GM18873 (cell line): ENCODE results near the gene ARID5A.

Experiments
- ATAC-seq: cut with Tn5 transposase; IDR thresholded peaks from one replicate; pipeline ENCODE4 v1.9.1; 2021; ENCODE audit warnings: mild to moderate bottlenecking, moderate library complexity, moderate number of reproducible peaks; ENCODE audit not compliant: unreplicated experiment, low FRiP score

Gene ARID5A

DNA sequence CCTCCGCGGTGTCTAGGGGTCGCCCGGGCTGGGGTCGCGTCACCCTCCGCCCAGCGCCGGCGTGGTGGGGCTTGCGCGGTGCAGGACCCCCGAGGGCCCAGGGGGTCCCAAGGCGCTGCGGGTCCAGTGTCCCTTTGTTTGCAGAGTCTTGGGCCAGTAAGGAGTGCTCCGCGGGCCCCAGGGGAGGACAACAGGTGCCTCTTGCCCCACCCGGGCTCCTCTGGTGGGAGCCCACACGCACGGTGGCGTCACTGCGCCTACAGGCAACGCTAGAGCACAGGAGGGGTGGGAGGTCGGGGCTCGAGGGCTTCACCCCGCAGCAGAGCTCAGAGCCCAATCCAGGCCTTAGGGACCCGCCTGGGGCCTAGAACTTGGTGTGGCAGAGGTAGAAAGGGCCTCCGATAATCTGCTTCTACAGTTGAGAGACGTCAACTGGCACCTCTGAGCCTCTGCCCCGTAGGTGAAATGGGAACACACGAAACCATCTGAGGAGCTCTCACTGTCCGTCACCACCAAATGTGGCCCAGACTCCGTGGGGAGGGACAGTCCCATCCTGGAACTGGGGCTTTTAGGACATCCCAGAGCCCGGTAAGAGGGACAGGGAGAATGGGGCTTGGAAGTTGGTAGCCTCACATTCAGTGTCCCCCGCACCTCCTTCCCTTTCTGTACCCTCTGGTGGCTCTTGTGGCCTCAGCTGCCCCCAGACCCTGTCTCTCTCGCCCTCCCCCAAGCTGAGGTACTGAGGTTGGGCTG, 1.4 kb downstream of the ARID5A start:
- no peak for ATAC-seq

DNA sequence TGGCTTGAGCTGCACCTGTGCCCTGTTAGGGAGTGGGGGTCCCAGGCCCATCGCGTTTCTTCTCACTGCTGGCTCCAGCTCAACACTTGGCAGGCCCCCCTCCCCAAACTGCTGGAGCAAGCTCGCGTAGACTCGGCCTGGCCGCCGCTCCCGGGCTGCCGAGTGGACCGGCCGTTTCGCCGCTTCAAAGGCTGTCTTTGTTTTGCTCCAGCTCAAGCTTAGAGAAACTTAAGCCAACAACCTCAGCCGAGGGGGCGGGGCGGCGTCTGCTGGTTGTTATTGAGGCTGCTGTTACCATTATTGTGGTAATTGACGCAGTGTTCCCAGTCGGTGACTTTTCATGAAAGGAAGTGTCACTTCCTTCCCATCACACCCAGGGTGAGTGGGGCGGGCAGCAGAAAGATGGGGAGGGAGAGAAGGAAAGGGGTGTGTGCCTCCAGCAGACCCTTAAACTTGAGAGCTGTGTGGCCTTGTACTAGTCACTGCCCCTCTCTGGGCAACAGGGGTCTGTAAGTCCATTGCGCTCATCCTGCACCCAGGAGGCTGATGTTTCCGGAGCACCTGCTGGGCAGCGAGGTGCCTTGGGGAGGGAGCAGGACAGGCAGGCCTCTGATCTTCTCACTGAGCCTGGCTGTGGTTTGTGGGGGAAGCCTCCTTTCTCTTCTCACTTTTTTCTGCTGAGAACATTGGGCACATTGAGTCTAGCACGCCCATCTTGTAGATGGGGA, 2.1 kb downstream of the ARID5A start:
- no peak for ATAC-seq

DNA sequence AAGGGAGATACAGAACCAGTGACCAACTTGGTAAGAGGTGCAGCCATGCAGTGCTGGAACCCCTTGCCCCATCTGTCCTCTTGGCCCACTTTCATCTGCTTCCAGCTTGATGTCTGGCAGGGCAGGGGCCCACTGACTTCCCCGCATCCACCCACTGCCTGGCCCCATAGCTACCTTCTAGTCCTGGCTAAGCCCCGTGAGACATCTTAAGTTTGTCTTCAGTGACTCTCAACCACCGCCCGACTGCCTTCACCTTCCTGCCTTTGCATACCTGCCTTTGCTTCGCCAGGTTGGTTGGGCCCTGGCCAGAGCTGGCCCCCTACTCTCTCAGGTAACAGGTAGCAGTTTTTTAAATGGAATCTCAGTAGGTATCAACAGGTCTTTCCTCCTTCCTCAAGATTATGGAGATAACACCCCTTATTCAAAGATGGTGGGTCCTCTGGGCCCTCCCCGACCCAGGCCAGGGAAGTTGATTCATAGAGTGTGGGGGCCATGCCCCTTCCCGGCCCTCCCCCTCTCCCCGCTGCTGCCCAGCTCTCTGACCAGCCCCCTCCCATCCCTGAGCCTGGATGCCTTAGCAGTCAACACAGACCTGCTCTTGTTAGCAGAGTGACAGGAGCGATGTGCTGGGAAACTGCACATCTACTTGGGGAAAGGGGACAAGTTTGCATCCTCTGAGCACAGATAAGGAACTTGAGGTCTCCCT, 2.8 kb downstream of the ARID5A start:
- ATAC-seq: no peak

DNA sequence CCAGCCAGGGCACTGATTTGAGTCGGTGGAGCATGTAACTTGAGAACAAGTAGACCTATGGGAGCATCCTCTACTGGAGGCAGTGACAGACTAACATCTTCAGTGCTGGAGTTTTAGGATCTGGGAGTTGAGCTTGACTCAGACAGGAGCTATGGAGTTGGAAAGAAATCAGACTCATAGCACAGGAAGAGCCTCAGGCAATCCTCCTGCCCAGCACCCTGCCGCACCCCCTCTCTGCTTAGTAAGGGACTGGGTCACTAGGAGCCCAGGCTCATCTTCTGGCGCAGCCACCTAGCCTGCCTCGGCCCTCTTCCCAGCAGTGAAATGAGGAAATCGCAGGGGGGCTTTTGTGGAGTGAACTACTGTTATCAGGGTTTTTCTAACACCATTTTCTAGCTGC, 3.6 kb downstream of the ARID5A start:
- ATAC-seq: no peak

DNA sequence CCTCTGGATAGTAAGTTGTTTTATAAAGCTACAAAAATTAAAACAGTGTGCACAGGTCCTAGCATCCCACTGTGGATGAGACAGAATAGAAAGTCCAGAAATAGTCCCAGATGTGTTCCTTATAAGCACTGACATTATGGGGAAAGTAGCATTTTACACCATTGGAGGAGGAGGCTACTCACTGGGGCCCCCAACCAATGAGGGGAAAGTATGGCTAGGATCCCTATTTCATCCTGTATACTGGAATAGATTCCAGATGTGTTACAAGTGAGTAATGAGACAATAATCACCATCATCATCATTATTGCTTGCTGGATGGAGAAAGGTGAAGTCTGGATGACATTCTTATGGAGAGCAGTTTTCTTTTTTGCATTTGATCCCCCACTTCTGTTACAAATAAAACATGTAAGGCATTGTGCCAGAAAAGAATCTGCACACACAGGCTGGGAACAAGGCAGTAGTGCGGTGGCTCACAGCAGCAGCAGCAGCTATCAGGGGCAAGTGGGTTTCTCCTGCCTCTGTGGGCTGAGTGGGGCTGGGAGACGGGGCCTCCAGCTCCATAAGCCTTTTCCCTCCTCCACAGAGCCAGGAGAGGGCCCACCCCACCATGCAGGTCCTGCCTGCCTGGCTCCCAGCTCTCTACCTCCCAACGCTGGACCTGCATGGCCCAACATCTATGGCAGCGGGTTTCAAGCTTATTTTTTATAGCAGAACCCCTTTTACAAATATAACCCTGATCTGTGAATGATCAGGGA, 5.0 kb downstream of the ARID5A start:
- ATAC-seq: no peak

DNA sequence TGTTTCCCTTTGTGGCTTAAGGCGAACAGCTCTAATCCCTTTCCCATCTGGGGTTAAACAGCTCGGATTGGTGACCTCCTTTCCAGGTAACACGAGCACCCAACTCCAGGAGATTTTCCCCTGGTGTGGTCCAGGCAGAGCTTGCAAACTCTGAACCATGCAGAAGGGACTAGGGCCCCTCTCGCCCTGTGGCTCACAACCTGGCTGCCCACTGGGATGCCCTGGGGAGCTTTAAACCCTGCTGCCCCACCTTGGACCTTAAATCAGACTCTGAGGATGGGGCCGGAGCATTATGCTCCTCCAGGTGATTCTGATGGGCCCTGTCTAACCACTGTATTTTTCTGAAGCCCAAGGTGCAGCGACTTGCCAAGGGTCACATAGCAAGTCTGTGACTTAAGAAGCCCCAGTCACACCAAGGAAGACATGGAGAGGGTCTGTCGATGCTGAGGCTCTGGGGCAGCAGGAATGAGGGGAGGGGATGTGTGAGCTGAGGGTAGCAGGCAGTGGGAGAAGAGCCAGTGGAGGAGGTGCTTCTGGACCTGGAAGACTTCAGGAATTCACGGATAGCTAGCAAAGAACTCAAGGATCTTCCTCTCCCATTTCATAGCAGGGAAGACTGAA, 5.9 kb downstream of the ARID5A start:
- ATAC-seq: no peak

DNA sequence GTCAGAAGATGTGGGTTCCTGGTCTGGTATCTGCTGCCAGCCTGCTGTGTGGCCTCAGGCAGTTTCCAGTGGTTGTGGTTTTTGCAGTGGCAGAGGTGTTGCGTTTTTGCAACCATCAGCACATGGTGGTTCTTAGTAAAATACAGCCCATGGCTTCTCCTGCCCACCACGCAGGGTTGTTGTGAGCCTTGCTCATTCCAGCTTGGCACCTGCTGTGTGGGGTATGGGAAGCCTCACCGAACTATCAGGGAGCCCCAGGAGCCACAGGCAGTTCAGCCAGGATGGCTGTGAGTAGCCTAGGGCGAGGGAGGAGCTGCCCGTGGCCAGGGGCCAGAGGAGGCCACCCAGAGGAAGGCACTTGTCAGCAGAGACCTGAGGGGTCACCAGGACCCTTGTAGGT, 9.8 kb downstream of the ARID5A start:
- no peak for ATAC-seq

DNA sequence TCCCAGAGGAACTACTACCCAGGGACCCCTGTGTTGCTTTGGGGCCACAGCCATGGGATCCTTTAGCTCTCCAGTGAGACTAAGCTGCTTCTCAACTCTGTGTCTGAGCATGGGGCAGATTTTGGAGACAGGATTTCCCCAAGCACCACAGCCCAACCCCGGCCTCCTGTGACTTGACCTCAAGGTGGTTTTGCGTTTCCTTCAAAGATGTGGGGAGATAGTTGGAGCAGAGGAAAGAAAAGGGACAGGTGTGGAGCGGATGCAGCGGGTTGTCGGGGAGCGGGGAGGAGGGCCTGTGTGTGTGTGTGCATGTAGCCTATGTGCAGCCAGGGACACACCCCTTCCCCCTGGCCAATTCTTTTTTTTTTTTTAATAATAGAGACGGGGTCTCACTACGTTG, 10.2 kb downstream of the ARID5A start:
- ATAC-seq: no peak

DNA sequence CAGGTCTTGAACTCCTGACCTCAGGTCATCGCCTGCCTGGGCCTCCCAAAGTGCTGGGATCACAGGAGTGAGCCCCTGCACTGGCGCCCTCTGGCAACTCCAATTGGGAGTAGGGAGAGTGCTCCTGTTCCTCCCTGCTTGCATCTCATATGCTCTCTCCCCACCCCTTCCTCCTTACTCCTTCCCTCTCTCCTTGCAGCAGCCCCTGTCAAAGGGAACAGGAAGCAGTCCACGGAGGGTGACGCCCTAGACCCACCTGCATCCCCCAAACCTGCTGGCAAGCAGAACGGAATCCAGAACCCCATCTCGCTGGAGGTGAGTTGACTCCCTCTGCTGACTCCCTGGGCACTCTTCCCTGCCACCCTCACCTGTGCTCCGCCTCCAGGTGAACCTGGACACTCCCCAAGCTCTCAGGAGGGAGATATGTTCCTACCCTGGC, 10.7 kb downstream of the ARID5A start:
- no peak for ATAC-seq

DNA sequence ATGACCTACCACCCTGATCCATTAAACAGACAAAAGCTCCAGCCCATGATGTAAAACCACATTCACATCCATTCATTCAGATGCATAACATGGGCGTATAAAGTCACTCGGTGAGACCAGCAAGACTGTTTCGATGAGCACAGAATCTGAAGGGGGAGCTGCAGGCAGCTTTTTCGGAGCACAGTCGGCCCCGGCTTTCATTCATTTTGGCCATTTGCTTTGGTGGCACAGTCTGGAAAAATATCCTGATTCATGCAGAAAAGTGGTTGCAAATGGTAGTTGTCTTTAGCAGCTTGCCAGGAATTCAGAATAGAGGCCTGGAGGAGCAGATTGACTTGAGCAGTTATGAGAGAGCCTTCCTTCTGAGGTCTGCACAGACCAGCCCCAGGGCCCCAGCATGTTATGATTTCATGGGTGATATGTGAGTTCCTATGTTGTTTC, 11.2 kb downstream of the ARID5A start:
- no peak for ATAC-seq

DNA sequence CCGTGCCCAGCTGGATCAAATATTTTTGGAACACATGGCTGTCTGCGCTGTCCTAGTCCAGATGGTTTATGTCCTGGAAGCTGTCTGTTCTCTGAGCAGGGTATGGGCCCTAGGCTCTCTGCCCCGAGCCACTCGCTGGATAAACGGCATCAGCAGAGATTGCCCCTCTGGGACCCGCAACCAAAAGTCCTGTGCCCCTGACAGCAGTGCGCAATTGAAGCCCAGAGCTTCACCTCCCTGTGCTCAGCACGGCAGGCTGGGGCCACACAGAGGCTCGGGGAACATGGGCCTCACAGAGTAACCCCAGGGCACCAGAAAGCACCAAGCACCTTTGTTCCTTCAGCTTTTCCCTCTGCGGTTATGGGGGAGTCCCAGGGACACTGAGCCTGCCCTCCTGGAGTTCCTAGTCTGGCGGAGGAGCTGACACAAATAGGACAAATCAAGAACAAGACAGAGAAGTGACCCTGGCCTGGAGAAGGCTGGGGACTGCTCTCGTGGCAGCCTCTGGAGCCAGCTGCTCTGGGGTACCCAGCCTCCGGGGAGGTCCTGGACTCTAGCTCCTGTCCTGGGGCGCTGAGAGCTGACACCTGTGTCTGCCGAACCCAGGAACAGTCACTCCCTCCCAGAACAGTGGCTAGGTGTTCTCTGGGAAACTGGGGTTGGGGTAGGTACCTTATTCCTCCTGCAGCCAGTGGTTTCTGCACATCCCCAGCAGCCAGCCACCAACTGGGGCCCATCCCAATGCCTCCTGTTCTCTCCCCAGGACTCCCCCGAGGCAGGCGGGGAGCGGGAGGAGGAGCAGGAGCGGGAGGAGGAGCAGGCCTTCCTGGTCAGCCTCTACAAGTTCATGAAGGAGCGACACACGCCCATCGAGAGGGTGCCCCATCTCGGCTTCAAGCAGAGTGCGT, 12.3 kb downstream of the ARID5A start:
- no peak for ATAC-seq

DNA sequence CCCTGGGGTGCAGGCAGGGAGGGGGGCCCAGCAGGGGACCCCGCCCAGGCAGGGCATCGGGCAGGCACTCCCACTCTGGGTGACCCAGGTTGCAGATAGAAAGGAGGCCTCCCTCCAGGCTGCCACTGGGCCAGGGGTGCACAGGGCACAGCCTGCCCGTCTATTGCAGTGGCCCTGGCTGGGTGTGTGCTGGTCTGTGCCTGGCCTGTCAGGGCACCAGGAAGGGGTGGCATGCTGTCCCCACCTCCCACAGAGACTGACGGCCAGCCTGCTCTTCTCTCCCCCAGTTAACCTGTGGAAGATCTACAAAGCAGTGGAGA, 12.9 kb downstream of the ARID5A start:
- ATAC-seq: no peak

DNA sequence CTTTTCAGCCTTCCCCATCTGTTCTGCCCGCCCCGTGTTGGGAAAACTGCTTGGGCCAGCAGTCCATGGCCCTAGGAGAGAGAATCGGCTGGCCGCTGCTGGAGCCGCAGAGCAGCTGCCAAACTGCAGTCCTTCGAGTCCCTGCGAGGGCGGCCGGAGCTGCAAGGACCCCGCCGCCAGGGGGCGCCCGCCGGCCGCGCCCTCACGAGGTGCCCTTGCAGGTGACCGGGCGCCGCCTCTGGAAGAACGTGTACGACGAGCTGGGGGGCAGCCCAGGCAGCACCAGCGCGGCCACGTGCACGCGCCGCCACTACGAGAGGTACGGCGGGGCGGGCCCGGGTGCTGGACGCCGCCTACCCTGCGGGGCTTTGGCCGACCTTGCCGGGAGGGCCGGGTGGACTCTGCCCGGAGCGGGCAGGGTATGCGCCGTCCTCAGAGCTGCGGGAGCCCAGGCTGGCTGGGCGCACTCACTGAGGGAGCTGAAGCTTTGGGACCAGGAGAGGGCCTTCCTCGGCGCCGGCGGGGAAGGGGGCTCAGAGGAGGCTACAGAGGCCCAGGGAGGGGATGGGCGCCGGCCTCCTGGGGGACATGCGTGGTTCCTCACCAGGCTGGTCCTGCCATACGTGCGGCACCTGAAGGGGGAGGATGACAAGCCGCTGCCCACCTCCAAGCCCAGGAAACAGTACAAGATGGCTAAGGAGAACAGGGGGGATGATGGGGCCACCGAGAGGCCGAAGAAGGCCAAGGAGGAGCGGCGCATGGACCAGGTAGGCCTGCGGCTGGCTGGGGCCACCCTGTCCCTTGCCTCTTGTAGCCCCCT, 13.6 kb downstream of the ARID5A start:
- ATAC-seq: no peak

DNA sequence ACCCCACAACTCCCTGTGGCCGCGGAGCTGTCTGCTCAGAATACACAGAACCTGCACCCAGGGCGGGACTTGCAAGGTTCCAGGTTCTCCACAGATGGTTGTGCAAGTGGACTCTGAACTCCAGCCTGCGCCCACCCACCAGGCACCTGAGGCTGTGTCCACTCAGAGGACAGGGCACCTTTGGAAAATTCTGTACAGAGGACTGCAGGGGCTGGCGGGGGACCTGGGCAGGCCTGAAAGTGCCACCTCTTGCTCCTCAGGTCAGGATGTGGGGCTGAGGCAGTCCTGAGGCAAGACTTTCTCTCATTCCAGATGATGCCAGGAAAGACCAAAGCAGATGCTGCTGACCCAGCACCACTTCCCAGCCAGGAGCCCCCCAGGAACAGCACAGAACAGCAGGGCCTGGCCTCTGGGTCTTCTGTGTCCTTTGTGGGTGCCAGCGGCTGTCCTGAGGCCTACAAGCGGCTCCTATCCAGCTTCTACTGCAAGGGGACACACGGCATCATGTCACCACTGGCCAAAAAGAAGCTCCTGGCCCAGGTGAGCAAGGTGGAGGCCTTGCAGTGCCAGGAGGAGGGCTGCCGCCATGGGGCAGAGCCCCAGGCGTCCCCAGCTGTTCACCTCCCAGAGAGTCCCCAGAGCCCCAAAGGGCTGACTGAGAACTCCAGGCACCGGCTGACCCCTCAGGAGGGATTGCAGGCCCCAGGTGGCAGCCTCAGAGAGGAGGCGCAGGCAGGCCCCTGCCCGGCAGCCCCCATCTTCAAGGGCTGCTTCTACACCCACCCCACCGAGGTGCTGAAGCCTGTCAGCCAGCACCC, 14.4 kb downstream of the ARID5A start:
- no peak for ATAC-seq

DNA sequence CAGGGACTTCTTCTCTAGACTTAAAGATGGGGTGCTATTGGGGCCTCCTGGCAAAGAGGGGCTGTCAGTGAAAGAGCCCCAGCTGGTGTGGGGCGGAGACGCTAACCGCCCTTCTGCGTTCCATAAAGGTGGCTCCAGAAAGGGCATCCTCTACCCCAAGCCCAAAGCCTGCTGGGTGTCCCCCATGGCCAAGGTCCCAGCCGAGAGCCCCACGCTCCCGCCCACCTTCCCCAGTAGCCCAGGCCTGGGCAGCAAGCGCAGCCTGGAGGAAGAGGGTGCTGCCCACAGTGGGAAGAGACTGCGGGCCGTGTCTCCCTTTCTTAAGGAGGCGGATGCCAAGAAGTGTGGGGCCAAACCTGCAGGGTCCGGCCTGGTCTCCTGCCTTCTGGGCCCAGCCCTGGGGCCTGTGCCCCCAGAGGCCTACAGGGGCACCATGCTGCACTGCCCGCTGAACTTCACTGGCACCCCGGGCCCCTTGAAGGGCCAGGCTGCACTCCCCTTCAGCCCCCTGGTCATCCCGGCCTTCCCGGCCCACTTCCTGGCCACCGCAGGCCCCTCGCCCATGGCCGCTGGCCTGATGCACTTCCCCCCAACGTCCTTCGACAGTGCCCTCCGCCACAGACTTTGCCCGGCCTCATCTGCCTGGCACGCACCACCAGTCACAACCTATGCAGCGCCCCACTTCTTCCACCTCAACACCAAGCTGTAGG, 15.2 kb downstream of the ARID5A start:
- ATAC-seq: no peak

DNA sequence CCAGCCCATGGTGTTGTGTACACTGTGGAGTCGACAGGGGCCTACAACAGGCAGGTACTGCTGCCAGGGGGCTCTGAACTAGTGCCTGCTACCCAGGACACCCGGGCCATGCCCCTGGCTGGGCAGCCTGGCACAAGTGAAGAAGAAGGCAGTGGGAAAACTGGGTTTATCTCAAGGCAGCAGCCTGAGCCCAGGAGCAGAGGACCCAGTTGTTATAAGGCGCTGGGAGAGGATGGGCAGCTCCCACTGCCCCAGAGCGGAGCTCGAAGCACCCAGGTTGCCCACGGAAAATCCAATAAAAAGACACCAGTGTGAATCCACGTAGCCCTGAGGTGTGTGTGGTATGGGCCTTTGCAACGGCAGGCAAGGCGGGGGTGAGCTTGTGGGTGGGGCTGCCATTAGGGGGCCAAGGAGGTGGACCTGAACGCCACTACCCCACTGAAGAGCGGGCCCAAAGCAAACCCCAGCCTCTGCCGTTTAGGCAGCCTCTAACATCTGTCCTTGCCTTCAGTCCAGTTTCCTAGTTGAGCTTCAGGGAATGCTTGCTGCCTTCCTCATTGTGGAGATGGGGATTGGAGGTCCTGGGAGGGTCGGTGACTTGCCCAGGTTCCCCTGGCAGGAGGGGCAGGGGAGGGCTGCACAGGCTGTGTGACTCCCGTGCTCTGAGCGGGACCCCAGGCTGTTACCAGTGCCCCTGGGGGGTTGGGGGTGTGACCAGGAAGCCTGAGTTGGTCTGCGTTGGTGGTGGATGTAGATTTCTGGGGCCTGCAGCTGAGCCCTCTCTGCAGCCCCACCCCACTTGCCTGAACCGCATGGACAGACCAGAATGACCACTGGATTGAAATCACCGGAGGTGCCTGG, 16.0 kb downstream of the ARID5A start:
- ATAC-seq: no peak
